ENCODE measurements around the gene MAPK4.

MAPK4 gene

GRCh38 chr18:50721451-50722120 is 161.7 kb downstream of the MAPK4 start:
- no peak for DNase-seq (ENCODE audit: low read depth)

DNA sequence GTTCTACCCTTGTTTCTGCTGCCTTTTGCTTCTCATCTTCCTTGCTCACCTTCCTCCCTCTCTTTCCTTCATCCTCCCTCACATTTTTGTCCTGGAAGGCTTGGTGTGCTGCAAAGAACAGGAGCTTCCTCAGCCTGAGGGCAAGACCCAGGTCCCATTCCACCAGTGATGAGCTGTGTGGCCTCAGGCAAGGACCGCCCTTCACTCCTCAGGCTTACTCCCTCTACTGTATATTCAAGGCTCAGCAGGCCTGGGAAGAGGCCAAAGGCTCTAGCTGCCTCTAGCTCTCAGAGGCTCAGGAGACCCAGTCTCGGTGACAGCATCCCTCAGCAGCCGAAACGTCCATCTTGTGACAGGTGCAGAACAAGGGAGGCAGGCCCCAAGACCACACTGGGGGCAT is 162.4 kb downstream of the MAPK4 start:
- DNase-seq (ENCODE audit: low read depth) = no peak

DNA sequence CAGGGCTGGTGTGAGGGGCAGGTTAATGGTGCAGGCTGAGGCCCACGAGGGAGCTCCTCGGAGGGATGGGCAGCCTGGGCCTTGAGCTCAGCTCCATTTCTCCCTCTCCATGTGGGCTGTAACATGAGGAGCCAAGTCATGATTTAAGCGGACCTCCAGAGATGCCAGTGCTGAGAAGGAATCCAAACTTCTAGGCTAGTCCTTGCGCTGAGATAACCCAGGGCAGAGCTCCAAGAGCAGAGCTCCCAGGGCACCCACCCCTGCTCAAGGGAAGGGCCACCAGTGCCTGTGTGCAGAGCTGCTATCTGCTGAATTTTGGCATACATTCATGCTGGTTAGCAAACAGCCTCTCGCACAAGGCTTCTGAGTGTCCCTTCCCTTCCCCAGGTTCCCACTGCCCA is 164.9 kb downstream of the MAPK4 start:
- no peak for DNase-seq (ENCODE audit: low read depth)

DNA sequence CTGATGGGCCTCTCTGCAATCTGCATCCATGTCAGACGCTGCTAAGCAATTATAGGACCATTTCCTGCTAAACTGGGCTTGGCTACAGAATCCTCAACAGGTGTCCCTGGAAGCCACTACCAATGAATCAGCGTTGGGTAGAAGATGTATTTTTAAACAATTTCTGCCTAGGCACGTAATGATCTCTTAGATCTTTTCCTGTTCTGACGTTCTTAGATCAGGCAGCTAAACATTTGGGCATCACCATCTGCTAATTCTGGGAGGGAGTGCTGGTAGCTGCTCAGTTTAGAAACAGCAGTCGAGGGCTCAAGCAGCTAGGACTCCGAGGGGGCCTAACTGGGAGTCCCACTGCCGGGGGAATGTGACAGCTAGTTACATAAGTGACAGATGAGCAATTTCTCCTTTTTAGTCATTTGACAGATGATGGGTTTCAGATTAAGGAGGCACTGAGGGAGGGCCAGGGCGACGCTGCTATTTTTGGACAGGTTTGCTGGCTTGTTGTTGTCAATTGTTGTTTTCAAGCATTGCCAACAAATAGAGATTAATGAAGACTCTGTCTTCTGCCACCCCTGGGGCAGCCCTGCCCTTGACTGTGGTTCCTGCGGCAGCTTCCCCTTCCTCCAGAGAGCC is 167.2 kb downstream of the MAPK4 start:
- DNase-seq (ENCODE audit: low read depth) = no peak

DNA sequence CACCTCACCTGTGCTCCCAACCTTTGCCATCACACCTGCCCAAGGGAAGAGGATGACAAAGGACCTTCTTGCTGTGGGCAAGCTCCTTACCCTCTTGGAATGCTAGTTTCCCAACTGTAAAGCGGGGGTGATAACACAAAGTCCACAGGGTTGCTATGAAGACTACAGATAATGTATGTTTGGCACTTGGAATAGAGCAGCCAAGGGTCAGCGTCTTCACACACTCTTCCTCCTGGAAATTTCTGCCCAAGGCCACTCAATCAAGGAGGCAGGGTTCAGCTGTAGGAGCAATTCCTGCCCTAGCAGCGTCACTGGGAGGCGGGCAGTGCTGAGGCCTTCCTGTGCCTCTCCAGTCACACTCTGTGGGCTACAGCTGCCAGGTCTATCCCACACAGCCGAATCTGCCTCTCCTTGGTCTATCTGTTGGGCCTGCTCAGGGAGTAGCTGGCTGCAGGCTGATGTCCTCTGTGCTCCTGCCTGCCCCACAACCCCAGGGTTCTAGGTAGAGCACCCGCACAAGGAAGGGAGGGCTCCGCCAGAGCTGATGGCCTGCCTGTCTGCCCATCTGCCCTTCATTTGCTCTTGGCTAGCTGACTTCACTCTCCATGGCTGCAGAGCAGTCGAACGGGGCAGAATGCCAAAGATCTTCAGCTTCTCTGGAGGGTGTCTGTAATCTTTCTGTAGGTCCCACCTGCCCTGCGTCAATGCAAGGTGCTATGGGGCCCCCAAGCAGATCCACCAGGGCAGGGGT is 168.0 kb downstream of the MAPK4 start:
- DNase-seq (ENCODE audit: low read depth) = no peak

DNA sequence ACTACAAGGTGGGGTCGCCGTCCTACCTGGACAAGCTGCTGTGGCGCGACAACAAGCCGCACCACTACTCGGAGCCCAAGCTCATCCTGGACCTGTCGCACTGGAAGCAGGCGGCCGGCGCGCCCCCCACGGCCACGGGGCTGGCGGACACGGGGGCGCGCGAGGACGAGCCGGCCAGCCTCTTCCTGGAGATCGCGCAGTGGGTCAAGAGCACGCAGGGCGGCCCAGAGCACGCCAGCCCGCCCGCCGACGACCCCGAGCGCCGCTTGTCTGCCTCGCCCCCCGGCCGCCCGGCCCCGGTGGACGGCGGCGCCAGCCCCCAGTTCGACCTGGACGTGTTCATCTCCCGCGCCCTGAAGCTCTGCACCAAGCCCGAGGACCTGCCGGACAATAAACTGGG is 169.5 kb downstream of the MAPK4 start:
- no peak for DNase-seq (ENCODE audit: low read depth)

DNA sequence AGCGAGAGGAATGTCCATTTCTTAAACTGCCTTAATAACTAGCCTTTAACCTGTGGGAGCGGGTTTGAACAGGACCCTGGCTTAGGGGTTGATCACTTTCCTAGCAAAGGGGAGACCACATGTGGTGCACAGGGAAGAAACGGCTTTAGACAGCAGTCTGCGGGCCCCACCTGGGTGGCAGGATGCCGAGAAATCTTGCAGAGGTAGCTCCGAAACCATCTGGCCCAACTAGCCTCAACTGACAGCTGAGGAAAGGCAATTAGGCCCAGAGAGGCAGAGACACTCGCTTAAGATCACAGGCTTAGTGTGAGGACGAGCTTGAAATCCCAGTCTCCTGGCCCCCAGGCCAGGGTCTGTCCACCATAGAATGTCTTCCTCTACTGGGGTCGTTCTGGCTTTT is 170.1 kb downstream of the MAPK4 start:
- DNase-seq (ENCODE audit: low read depth) = no peak

GRCh38 chr18:50734342-50734741 is 174.5 kb downstream of the MAPK4 start:
- DNase-seq (ENCODE audit: low read depth) = no peak

DNA sequence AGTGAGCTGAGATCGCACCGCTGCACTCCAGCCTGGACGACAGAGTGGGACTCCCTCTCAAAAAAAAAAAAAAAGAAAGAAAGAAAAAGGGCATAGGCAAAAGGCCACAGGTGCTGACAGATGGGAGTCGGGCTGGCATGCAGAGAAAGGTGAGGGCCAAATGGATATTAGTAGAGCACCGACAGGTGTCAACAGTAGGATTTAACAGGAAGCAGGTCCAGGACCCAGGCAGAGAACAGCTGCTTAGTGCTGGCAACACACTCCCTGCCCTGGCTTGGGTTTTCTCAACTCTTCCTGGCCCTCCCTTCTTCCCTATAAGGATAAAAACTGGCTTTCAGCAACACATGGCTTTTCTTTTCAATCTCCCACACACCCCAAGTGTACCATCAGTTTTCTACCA is 175.0 kb downstream of the MAPK4 start:
- no peak for DNase-seq (ENCODE audit: low read depth)

DNA sequence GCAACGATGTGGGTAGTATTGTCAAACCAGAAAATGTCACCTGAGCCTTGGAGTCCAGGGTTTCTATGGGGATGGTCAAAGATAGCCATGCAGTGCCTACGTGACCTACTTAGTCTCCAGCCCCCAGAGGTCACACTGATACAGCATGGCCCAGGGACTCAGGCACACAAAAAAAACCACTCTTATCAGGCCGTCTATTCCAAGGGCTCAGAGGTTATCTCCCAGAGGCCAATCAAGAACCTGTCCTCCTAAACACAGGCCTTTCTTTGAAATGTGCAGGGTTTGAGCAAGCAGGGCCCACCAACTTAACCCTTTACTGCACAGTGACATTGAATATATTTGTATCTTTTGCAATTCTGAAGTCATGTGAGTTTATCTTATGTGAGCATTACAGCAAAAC is 177.2 kb downstream of the MAPK4 start:
- DNase-seq (ENCODE audit: low read depth) = no peak

- DNase-seq (ENCODE audit: low read depth) = no peak
Measured at GRCh38 chr18:50738098-50738757, 178.3 kb downstream of the MAPK4 start.

GRCh38 chr18:50742952-50743351 is 183.1 kb downstream of the MAPK4 start:
- no peak for DNase-seq (ENCODE audit: low read depth)

- no peak for DNase-seq (ENCODE audit: low read depth)
Measured at GRCh38 chr18:50744253-50744652, 184.4 kb downstream of the MAPK4 start.

DNA sequence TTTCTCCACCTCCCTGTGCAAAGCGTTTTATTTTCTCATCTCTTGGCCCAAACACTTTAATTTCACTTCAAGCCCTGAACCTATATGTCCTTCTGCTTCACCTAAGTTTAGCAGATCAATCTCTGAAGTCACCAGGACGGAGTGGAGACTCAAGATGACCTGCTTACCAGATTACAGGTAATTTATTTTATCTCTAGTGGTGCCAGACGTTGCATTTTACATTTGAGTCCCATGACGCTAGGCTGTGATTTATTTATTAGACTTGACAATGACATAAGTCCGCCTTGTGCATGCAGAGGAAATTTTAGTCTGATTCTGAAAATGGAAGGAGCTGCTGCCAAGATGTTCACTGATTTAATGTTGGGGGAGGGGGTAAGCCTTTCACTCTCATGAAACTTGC is 186.1 kb downstream of the MAPK4 start:
- DNase-seq (ENCODE audit: low read depth) = no peak

GRCh38 chr18:50747849-50748242 is 188.0 kb downstream of the MAPK4 start:
- DNase-seq (ENCODE audit: low read depth) = no peak

- no peak for DNase-seq (ENCODE audit: low read depth)
Measured at GRCh38 chr18:50748243-50749229, 188.6 kb downstream of the MAPK4 start.

GRCh38 chr18:50749421-50749820 is 189.5 kb downstream of the MAPK4 start:
- DNase-seq (ENCODE audit: low read depth) = no peak

- no peak for DNase-seq (ENCODE audit: low read depth)
Measured at GRCh38 chr18:50749945-50750344, 190.1 kb downstream of the MAPK4 start.

GRCh38 chr18:50750546-50750945 is 190.7 kb downstream of the MAPK4 start:
- DNase-seq (ENCODE audit: low read depth) = no peak

DNA sequence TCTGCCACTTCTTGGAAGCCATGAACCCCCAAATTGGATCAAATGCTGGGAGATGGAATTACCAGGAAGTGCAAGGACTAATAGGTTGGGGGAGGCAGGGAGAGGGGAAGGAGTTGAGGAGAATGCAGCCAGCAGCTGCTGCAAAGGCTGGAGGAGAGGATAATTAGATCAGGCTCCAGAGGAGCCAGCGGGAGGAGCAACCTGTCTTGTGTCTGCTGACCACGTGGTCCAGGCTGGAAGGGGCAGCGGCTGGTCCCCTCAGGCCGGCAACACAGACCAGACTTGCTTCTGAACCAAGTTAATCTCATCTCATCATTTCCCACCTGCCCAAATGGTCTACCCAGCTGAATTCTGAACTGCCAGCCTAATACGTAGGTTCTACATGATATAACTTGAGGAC is 191.6 kb downstream of the MAPK4 start:
- DNase-seq (ENCODE audit: low read depth) = no peak

DNA sequence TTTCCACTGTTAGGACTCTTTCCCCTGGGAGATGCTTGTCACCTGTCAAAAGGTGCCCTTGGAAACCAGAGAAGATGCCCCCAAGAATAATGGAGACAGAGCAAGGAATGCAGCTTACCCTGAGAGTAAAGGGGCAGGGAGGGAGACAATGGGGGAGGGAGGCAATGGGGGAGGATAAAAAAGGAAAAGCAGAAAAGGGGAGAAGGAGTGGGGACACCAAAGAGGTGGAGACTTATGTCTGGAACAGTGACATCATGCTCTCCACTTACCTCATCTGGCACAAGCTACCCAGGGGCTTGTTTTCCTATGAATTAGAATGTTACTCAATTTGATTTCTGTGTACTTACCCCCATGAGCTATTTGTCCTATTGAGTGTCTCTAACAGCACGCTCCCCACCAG is 192.1 kb downstream of the MAPK4 start:
- DNase-seq (ENCODE audit: low read depth) = no peak

DNA sequence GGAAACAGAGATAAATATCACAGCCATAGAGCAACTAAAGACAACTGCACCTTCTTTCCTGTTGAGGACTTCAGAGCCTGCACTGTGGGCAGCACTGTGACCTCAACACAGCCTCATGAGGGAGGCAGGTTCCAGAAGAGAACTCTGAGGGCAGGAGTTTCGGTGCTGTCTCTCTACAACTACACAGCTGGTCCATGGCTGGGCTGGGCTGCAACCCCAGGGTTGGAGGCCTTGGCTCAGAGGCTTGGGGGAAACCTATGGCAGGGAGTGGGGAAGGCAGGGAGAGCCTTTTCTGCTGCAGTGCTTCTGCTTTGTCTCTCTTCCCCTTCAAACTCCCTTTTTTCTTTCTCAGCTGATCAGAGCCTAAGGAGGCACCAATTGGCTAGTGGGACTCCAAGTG is 193.4 kb downstream of the MAPK4 start:
- no peak for DNase-seq (ENCODE audit: low read depth)

All from EH (cell line).